Panc1 (cell line): ENCODE data around the gene ENGASE. TPM values are rescaled to one million over a fixed set of nuclear protein-coding genes. Genes with fewer than 3 reads are reported as not detected.

Experiments
- ATAC-seq: fragments of 200-7000 bp; cut with Tn5 transposase; 2 replicates; pipeline ENCODE4 v1.9.1; 2020; ENCODE audit warnings: mild to moderate bottlenecking, moderate library complexity
- BruUV-seq: library from RNA; stranded (reverse); fragments of 400-500 nt; replicated peaks from 2 replicates; lab custom pipeline; 2021; lab: Mats Ljungman, UMichigan
- CTCF ChIA-PET: fragments of 300-600 bp; sonication (Branson Sonifier 250); formaldehyde crosslinking; loops from one replicate; lab custom pipeline; 2022; ENCODE audit warnings: antibody characterized with exemption; lab: Charles Lee
- POLR2A ChIA-PET: fragments of 300-600 bp; sonication (Branson Sonifier 250); formaldehyde crosslinking; loops from one replicate; lab custom pipeline; 2022; ENCODE audit warnings: antibody characterized with exemption; lab: Charles Lee
- DNase-seq: peaks from one replicate; pipeline ENCODE4 v3.0.0-alpha.2; 2010; ENCODE audit warnings: low read depth, low spot score
- H3K27ac ChIP-seq: 2 replicates; pipeline ENCODE4 v1.5.1; 2011; ENCODE audit warnings: mild to moderate bottlenecking, low read length, inconsistent platforms
- H3K27me3 ChIP-seq: fragments of 200-500 bp; sonication (Bioruptor generic); 2 replicates; pipeline ENCODE4 v1.6.0; 2014; ENCODE audit warnings: low read length, inconsistent platforms; ENCODE audit not compliant: control insufficient read depth, insufficient read depth
- H3K36me3 ChIP-seq: fragments of 200-500 bp; sonication (Bioruptor generic); 2 replicates; pipeline ENCODE4 v1.5.1; 2014; ENCODE audit warnings: inconsistent platforms, mild to moderate bottlenecking, low read length, moderate library complexity; ENCODE audit not compliant: control insufficient read depth, insufficient read depth
- H3K4me1 ChIP-seq: 2 replicates; pipeline ENCODE4 v1.5.1; 2011; ENCODE audit warnings: inconsistent platforms, mild to moderate bottlenecking, low read length, moderate library complexity; ENCODE audit not compliant: control insufficient read depth, insufficient read depth
- H3K4me3 ChIP-seq, 2 experiments: 2 replicates each; pipeline ENCODE4 v1.5.1; 2011 to 2012; ENCODE audit warnings: low read depth in 2 of 2, low read length in 2 of 2, mild to moderate bottlenecking in 2 of 2, inconsistent platforms in 1 of 2, moderate library complexity in 1 of 2
- H3K9me3 ChIP-seq: fragments of 200-500 bp; sonication (Bioruptor generic); 2 replicates; pipeline ENCODE4 v1.5.1; 2014; ENCODE audit warnings: low read depth, mild to moderate bottlenecking, inconsistent platforms, low read length, moderate library complexity; ENCODE audit not compliant: control insufficient read depth, insufficient read depth
- POLR2AphosphoS5 ChIP-seq: IDR thresholded peaks from 2 replicates; pipeline ENCODE4 v1.6.1; 2012; ENCODE audit warnings: mild to moderate bottlenecking, low read depth, low read length, moderate library complexity
- SIN3A ChIP-seq: IDR thresholded peaks from 2 replicates; pipeline ENCODE4 v1.6.1; 2012; ENCODE audit warnings: low read depth, mild to moderate bottlenecking, low read length, moderate library complexity, borderline replicate concordance; ENCODE audit not compliant: insufficient read depth
- TCF7L2 ChIP-seq: IDR thresholded peaks from 2 replicates; pipeline ENCODE4 v1.6.1; 2011; ENCODE audit warnings: mild to moderate bottlenecking, low read depth, low read length, inconsistent platforms
- in situ Hi-C: cut with HindIII; loops from 2 replicates; pipeline ENCODE4 v1.10.0; 2016; ENCODE audit warnings: low sequenced_read_pairs, low pct_unique_long_range_greater_than_20kb
- intact Hi-C: fragments of 100-400 bp; cut with micrococcal nuclease; formaldehyde crosslinking; loops from one replicate; pipeline ENCODE4 v1.10.0; 2022; ENCODE audit not compliant: unreplicated experiment
- total RNA-seq: library from RNA; stranded (reverse); gene quantifications from one replicate; pipeline ENCODE4 v1.2.1, GENCODE V29; 2021; ENCODE audit not compliant: unreplicated experiment
- TF ChIP-seq, protein P1 (sequence below), 2 experiments: IDR thresholded peaks; 2 replicates each; pipeline ENCODE4 v1.6.1; 2011 to 2012; ENCODE audit warnings: low read depth in 2 of 2, control low read depth in 1 of 2, low read length in 1 of 2, mild to moderate bottlenecking in 1 of 2, moderate library complexity in 1 of 2; ENCODE audit not compliant: insufficient read depth in 1 of 2
- TF ChIP-seq, protein P2 (sequence below): fragments of 450-650 bp; IDR thresholded peaks from 2 replicates; pipeline ENCODE4 v1.5.1; 2017; ENCODE audit warnings: mild to moderate bottlenecking

ENGASE gene
- total RNA-seq, 1 experiment from 2014 or later: 32.3 TPM

DNA sequence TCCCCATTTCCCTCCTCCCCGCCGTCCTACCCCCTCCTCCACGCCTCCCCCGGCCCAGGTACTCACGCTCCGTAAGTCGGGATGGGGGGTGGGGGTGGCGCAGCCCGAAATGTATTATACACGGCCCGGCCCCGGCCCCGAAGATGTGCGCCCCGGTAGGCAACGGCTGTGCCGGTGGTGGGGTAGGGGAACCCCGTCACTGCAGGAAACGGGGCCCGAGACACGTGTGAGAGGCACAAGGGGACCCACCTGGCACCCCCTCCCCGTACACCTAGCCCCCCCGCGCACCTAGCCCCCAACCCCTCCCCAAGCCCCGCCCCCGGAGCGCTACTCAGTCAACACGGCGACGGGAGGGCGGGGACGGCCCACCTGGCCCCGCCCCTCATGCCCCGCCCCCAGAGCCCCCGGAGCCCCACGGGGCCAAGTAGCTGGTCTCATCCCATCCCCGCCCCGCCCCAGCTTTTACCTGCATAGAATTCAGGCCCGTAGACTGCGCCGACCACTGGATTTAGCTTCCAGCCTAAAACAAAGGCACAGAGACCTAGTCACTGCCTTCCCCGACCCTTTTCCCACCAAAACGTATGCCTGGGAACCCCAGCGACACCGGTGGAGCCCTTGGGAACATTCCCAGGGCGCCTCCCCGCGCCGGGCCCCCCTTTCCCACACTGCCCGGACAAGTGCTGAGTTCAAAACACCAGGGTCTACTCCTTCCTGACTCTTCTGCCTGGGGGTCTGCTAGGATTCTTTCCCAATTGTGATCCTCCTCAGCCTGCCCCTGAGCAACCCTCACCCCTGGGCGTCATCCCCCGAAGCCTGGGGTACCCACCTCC is 22.8 kb downstream of the ENGASE start:
- no peak for ATAC-seq
- TF ChIP-seq TCF7L2 (no peak), SIN3A (no peak), POLR2AphosphoS5 (no peak)
- TF ChIP-seq, protein P1, sequence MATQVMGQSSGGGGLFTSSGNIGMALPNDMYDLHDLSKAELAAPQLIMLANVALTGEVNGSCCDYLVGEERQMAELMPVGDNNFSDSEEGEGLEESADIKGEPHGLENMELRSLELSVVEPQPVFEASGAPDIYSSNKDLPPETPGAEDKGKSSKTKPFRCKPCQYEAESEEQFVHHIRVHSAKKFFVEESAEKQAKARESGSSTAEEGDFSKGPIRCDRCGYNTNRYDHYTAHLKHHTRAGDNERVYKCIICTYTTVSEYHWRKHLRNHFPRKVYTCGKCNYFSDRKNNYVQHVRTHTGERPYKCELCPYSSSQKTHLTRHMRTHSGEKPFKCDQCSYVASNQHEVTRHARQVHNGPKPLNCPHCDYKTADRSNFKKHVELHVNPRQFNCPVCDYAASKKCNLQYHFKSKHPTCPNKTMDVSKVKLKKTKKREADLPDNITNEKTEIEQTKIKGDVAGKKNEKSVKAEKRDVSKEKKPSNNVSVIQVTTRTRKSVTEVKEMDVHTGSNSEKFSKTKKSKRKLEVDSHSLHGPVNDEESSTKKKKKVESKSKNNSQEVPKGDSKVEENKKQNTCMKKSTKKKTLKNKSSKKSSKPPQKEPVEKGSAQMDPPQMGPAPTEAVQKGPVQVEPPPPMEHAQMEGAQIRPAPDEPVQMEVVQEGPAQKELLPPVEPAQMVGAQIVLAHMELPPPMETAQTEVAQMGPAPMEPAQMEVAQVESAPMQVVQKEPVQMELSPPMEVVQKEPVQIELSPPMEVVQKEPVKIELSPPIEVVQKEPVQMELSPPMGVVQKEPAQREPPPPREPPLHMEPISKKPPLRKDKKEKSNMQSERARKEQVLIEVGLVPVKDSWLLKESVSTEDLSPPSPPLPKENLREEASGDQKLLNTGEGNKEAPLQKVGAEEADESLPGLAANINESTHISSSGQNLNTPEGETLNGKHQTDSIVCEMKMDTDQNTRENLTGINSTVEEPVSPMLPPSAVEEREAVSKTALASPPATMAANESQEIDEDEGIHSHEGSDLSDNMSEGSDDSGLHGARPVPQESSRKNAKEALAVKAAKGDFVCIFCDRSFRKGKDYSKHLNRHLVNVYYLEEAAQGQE (IDR thresholded peaks at IDR 0.05; ENCODE audit: insufficient read depth in 1 of 2, low read depth in 2 of 2, low read length in 1 of 2): no peak
- TF ChIP-seq, protein P2, sequence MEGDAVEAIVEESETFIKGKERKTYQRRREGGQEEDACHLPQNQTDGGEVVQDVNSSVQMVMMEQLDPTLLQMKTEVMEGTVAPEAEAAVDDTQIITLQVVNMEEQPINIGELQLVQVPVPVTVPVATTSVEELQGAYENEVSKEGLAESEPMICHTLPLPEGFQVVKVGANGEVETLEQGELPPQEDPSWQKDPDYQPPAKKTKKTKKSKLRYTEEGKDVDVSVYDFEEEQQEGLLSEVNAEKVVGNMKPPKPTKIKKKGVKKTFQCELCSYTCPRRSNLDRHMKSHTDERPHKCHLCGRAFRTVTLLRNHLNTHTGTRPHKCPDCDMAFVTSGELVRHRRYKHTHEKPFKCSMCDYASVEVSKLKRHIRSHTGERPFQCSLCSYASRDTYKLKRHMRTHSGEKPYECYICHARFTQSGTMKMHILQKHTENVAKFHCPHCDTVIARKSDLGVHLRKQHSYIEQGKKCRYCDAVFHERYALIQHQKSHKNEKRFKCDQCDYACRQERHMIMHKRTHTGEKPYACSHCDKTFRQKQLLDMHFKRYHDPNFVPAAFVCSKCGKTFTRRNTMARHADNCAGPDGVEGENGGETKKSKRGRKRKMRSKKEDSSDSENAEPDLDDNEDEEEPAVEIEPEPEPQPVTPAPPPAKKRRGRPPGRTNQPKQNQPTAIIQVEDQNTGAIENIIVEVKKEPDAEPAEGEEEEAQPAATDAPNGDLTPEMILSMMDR: no peak
- POLR2A ChIA-PET: interaction anchor here (0.6 kb wide), 1 partner anchor 304 kb away, joined by 6 read pairs; no protein-coding TSS in a partner anchor
- H3K27ac ChIP-seq: no peak overlapping the region
- H3K27me3 ChIP-seq: peaks cover 4% of the 10 kb centered on the region; the same call in 1 of the 2 replicates
- CTCF ChIA-PET: interaction anchor here (0.5 to 0.8 kb wide), 3 partner anchors 143 to 293 kb away, joined by 5 to 8 read pairs (median 6); no protein-coding TSS in a partner anchor
- no peak for DNase-seq
- in situ Hi-C loops: no loop called here
- H3K4me3 ChIP-seq: no peak overlapping the region
- no peaks in the 10 kb centered on the region for H3K36me3 ChIP-seq
- H3K4me1 ChIP-seq: no peaks in the 10 kb centered on the region
- no TSS peak for BruUV-seq
- intact Hi-C loops: no loop called here
- no peaks in the 10 kb centered on the region for H3K9me3 ChIP-seq

DNA sequence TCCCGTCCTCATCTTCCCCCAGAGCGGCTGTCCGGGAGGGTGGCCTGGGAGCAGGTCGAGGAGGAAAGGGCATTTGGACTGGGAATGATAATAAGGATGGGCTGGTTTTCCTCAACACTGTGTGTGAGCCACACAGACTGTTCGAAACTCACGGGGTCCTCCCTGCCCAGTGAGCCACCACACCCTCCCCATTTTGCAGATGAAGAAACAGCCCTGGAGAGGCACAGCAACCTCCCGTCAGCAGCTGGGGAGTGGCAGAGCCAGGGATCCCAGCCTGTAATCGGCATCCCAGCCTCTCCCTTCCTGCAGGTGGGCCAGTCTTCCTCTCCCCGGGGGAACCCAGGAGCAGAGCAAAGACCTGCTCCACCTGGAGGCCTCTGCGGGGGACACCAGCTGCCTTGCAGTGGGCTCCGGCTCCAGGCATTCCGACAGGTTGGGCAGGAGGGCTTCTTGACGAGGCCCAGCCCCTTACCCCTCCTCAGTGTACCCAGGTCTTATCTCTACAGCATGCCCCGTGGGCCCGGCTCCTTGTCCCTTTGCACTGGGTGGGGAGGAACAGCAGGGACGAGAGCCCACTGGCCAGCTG is 23.8 kb downstream of the ENGASE start:
- Histone ChIP-seq H3K27me3 (peaks cover 4% of the 10 kb centered on the region; the same call in 1 of the 2 replicates), H3K4me1 (no peaks in the 10 kb centered on the region), H3K36me3 (no peaks in the 10 kb centered on the region), H3K27ac (no peak overlapping the region), H3K4me3 (no peak overlapping the region), H3K9me3 (no peaks in the 10 kb centered on the region)
- CTCF ChIA-PET: interaction anchor here (0.6 kb wide), 1 partner anchor 24 kb away, joined by 3 read pairs; the partner anchor contains the start of gene ENGASE
- no TSS peak for BruUV-seq
- ATAC-seq (peak; percentile 18), DNase-seq (no peak)
- intact Hi-C loops (no loop called here), in situ Hi-C loops (no loop called here)
- POLR2A ChIA-PET: no interaction called here
- TF ChIP-seq SIN3A (no peak), TCF7L2 (no peak), POLR2AphosphoS5 (no peak)
- TF ChIP-seq, protein P2: no peak
